NOMO-1 treated with DMSO at 0.1 percent for 48 hours (cell line): Measurements from ENCODE around the gene TMEM165.
"Not testable (repeated sequence)": the region's sequence is repeated elsewhere in the genome, so short reads cannot be mapped to it uniquely, and the experiment has no call there.

Source experiments
- DNase-seq: peaks from one replicate; lab custom pipeline; 2025; ENCODE audit not compliant: unreplicated experiment; lab: John Stamatoyannopoulos, UW

Gene TMEM165

GRCh38 chr4:55395529-55396307 lies at the start of gene TMEM165:
TSS of gene TMEM165 (plus strand) at chr4:55395957. CDS start at chr4:55396190, 233 bp downstream.
- peak; percentile 90 for DNase-seq

DNA sequence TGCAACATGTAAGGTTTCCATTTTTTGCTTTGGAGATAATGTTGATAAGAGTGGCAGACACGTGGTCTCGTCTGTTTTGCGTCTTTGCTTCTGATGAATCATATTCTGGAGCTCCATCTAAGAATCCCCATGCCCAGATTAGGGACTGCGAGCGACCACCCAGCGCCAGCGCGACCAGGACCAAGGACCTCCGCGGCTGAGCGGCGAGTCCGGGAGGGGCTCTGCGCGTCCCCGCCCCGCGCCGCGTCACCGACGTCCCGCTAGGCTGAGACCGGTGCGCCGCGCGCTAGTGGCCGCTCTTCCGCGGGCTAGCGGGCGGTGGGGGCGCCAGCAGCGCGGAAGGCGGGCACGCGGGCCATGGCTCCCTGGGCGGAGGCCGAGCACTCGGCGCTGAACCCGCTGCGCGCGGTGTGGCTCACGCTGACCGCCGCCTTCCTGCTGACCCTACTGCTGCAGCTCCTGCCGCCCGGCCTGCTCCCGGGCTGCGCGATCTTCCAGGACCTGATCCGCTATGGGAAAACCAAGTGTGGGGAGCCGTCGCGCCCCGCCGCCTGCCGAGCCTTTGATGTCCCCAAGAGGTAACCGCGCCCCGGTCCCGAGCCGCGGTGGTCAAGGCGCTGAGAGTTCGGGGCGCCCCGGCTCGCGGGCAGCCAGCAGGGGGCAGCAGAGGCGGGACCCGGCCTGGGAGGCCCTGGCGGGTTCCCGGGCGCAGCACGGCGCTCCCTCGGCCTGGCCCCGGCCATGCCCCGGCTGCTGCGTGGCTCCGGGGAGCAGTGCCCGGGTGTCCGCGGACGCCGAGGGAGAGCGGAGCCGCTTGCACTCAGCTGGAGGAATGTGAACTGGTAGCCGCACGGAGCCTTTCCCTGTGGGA lies 49.5 kb upstream of the TMEM165 start, which contains the start of gene SRD5A3:
TSS of gene SRD5A3 (plus strand) at position 263 of the 871 bp plus-strand sequence. CDS start at position 358, 95 bp downstream.
- DNase-seq: peak; percentile 79

DNA sequence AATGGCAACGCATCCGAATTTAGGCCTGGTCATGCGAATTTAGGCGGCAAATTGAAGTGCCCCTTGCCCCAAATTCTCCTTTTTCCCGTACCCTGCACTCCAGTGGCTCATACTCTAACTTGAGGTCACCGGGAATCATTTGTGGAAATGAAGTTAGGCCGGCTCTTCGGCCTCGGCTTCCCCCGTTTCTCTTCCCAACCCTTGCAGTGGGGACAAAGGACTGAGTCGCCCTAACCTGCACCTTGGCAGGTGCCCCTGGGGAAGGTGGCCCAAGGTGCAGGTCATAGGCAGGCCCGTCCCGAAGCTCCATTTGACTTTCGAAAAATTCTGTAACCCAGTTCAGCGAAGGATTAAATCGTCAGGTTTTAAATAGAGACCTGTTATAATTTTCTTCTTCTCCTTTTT lies 48.9 kb upstream of the TMEM165 start:
- no peak for DNase-seq

- peak; percentile 30 for DNase-seq
Measured at GRCh38 chr4:55347610-55348228, 48.0 kb upstream of the TMEM165 start.

- no peak for DNase-seq
Measured at GRCh38 chr4:55348466-55348865, 47.3 kb upstream of the TMEM165 start.

DNA sequence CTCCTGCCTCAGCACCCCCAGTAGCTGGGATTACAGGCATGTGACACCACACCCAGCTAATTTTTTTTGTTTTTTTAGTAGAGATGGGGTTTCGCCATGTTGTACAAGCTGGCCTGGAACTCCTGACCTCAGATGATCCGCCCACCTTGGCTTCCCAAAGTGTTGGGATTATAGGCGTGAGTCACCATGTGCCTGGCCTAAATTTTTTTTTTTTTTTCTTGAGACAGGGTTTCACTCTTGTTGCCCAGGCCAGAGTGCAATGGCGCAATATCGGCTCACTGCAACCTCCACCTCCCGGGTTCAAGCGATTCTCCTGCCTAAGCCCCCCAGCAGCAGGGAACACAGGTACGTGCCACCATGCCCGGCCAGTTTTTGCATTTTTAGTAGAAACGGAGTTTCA lies 44.9 kb upstream of the TMEM165 start:
- DNase-seq: not testable (repeated sequence)

- no peak for DNase-seq
Measured at GRCh38 chr4:55351824-55352223, 43.9 kb upstream of the TMEM165 start.

GRCh38 chr4:55352726-55353125 lies 43.0 kb upstream of the TMEM165 start:
- no peak for DNase-seq

- not testable (repeated sequence) for DNase-seq
Measured at GRCh38 chr4:55353228-55353747, 42.5 kb upstream of the TMEM165 start.

DNA sequence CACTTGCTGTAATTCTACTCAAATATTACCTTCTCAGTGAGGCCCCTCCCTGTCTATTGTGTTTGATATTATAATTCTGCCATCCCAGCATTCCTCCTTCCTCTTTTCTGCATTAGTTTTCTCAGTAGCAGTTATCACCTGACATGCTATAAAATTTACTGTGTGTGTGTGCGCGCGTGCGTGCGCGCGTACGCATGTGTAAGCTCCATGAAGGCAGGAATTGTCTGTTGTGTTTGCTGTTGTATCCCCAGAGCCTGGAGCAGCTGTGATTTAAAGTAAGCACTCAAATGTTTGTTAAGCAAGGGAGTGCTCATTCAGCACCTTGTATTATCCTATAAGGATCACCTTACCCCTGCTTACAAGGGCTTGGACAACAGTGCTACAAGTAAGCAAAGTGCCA lies 41.1 kb upstream of the TMEM165 start:
- no peak for DNase-seq

DNA sequence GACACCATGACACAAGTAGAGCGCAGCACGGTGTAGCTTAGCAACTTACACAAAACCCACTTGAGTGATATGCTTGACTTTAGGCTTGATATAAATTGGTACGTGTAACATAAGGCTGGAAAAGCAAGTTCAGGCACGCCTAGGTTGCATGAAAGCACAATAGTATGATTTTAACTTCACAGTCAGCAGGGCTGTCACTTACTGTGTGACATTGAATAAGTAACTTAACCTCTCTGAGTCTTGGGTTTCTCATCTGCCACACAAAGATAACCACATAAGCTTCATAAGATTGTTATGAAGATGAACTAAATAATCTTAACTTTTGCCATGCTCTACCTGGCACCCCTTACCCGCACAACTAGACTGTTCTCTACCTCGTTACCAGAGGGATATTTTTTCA lies 40.2 kb upstream of the TMEM165 start:
- no peak for DNase-seq

DNA sequence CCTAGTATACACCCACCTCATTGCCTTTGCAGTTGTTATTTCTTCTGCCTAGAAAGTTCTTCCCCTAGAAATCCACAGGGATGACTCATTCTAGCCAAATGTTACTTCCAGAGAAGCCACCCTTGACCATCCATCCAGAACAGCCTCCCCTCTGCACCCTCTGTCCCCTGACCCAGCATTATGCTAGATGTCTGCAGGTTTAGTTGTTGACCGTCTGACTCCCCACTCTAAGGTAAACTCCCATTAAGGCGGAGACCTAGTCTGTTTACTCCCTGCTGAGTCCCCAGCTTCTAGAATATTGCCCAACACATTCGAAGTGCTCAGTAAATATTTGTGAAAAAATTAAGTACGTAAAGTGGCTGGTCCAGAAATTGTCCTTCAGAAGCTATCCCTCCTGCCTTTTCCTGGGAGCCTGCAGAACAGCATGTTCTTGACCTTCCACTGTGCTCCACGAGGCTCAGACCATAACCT lies 38.7 kb upstream of the TMEM165 start:
- DNase-seq: no peak

DNA sequence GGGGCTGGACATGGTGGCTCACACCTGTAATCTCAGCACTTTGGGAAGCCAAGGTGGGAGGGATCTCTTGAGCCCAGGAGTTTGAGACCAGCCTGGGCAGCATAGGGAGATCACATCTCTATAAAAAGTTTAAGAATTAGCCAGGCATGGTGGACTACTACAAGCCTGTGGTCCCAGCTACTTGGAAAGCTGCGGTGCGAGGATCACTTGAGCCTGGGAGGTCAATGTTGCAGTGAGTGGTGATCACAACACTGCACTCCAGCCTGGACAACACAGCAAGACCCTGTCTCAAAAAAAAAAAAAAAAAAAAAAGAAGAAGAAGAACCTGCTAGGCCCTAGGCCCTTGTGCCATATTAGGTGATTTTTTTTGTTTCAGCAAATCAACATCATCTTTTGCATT lies 37.5 kb upstream of the TMEM165 start:
- no peak for DNase-seq

GRCh38 chr4:55358668-55359067 lies 37.1 kb upstream of the TMEM165 start:
- peak; percentile 94 for DNase-seq

DNA sequence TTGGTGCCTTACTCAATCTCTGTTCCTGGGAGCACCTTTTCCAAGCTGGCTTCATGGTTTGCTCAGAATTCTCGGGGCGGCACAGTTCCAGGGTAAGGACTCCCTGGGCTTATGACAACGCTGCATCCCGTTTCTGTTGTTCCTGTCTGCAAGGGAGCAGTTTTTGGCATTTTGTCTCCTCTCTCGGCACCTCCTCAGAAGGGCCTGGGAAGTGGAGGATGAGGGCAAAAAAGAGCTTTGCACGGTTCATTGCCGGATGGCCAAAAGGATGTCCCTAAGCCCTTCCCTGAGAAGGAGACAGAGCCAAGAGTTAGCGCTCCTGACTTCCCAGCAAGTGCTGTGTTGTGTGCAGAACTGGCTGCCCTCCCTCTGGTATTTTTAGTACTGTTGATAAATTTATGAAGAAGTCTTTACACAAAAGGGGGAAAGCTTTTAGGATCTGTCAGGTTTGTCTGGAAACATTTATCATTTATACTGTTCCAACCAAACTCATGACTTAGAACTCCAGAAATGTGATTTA lies 36.3 kb upstream of the TMEM165 start:
- DNase-seq: no peak

DNA sequence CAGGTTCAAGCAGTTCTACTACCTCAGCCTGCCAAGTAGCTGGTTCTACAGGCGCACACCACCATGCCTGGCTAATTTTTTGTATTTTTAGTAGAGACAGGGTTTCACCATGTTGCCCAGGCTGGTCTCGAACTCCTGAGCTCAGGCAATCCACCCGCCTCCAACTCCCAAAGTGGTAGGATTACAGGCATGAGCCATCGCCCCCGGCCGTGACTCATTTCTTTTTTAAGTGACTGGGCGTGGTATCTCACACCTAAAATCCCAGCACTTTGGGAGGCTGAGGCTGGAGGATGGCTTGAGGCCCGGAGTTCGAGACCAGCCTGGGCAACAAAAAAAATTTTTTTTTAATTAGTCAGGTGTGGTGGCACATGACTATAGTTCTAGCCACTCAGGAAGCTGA lies 32.8 kb upstream of the TMEM165 start:
- DNase-seq: not testable (repeated sequence)

DNA sequence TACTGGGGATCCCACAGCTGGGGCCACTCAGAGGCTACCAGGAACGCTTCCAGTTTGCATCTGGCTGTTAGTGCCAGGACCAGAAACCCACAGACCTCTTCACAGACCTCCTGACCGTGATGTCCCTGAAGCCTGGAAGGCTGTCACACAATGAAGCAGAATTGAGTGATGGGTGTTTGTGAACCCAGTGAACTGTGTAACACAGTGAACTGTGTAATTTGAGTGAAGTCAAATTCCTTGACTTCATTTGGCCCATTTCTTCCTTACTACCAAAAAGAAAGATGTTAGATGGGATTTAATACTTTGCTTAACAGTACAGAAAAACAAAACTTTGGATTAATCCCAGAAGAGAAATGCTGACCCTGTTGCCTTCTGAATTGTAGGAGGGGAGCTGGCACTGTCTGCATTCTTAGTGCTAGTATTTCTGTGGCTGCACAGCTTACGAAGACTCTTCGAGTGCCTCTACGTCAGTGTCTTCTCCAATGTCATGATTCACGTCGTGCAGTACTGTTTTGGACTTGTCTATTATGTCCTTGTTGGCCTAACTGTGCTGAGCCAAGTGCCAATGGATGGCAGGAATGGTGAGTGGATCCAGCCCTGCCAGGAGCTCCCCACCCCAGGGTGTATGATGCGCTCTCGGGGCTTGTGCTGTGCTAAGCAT lies 31.9 kb upstream of the TMEM165 start:
- no peak for DNase-seq

GRCh38 chr4:55364691-55365344 lies 30.9 kb upstream of the TMEM165 start:
- DNase-seq: no peak

GRCh38 chr4:55365345-55365728 lies 30.4 kb upstream of the TMEM165 start:
- no peak for DNase-seq

- DNase-seq: no peak
Measured at GRCh38 chr4:55366621-55367020, 29.1 kb upstream of the TMEM165 start.
